Right lobe of liver (tissue), 6 donors: ENCODE results near the gene TNFRSF8. TPM values are rescaled to one million over a fixed set of nuclear protein-coding genes. Genes with fewer than 3 reads are reported as not detected.

Source experiments
- ATAC-seq, 4 donors: fragments of 200-7000 bp; cut with Tn5 transposase; one replicate each; pipeline ENCODE4 v1.9.1; 2020; ENCODE audit warnings: mild to moderate bottlenecking in 4 of 4, moderate library complexity in 4 of 4
- DNase-seq, 3 donors: peaks; one replicate each; pipeline ENCODE4 v3.0.0-alpha.2; 2020
- H3K27ac ChIP-seq, 3 donors: fragments of 200-600 bp; one replicate each; pipeline ENCODE4 v1.8.0; 2022
- H3K27me3 ChIP-seq, 2 donors: fragments of 200-600 bp; one replicate each; pipeline ENCODE4 v1.8.0; 2022
- H3K36me3 ChIP-seq, 4 donors: fragments of 200-600 bp; sonication (generic) in 1 of 4; one replicate each; pipeline versions ENCODE4 v1.5.1 to v1.8.0; 2017 to 2022; ENCODE audit warnings: control low read depth in 1 of 4
- H3K4me1 ChIP-seq, 4 donors: fragments of 200-600 bp; sonication (generic) in 1 of 4; one replicate each; pipeline versions ENCODE4 v1.5.1 to v1.8.0; 2017 to 2022; ENCODE audit warnings: control low read depth in 1 of 4
- H3K4me3 ChIP-seq, 3 donors: fragments of 200-600 bp; one replicate each; pipeline ENCODE4 v1.8.0; 2022
- H3K9me3 ChIP-seq, 4 donors: fragments of 200-600 bp; sonication (generic) in 1 of 4; one replicate each; pipeline versions ENCODE4 v1.5.1 to v1.8.0; 2017 to 2022; ENCODE audit warnings: control low read depth in 1 of 4
- POLR2A ChIP-seq: fragments of 450-650 bp; IDR thresholded peaks from one replicate; pipeline ENCODE4 v1.6.1; 2017; ENCODE audit warnings: antibody characterized with exemption, mild to moderate bottlenecking
- WGBS: methylation state at CpG from one replicate; pipeline ENCODE4 v1.1.6; 2018; ENCODE audit warnings: low coverage, low lambda C conversion rate; ENCODE audit not compliant: insufficient coverage; ENCODE audit errors: missing lambda C conversion rate; 5-methylcytosine and 5-hydroxymethylcytosine counted together
- intact Hi-C, 2 donors: fragments of 100-400 bp; cut with DNase I; formaldehyde crosslinking; loops; one replicate each; pipeline versions ENCODE4 v1.11.2 to v1.14.1; 2022
- total RNA-seq, 6 experiments: library from RNA; depleted of rRNA in 2 of 6; stranded (reverse); fragments of >200 nt in 2 of 6; fragmentation: NEBNext Ultra II Directional in 3 of 6; extraction: Animal tissue kit (Norgen Biotek cat#: 25700) in 3 of 6; gene quantifications; one replicate each; pipeline versions ENCODE4 v1.1.0 to v1.2.4, GENCODE V29; 2016 to 2023
- TF ChIP-seq, protein P1 (sequence below), 4 donors: fragments of 200-600 bp in 3 of 4; fragments of 450-650 bp in 1 of 4; IDR thresholded peaks; one replicate each; pipeline versions ENCODE4 v1.5.1 to v1.8.0; 2016 to 2022; ENCODE audit warnings: antibody characterized with exemption in 4 of 4, mild to moderate bottlenecking in 2 of 4
- donor health status: DM: no; HTN: yes; CAD: no.
- donor health status: DM: no; HTN: no; CAD: no.
- donor health status: DM: no; HTN: no; CAD: no.
- donor health status: DM: no; HTN: yes; CAD: no.
- donor health status: DM: no; HTN: yes; CAD: no.

The TNFRSF8 gene
- total RNA-seq, 6 experiments from 2014 or later, result 0.12 to 0.29 (median 0.19) TPM; not detected in 1

- H3K9me3 ChIP-seq, result no peaks in the 10 kb centered on the region
- no peaks in the 10 kb centered on the region for H3K36me3 ChIP-seq
- H3K4me3 ChIP-seq, result no peak overlapping the region
- H3K27me3 ChIP-seq, result no peaks in the 10 kb centered on the region
- no peak for TF ChIP-seq POLR2A
- TF ChIP-seq, protein P1, sequence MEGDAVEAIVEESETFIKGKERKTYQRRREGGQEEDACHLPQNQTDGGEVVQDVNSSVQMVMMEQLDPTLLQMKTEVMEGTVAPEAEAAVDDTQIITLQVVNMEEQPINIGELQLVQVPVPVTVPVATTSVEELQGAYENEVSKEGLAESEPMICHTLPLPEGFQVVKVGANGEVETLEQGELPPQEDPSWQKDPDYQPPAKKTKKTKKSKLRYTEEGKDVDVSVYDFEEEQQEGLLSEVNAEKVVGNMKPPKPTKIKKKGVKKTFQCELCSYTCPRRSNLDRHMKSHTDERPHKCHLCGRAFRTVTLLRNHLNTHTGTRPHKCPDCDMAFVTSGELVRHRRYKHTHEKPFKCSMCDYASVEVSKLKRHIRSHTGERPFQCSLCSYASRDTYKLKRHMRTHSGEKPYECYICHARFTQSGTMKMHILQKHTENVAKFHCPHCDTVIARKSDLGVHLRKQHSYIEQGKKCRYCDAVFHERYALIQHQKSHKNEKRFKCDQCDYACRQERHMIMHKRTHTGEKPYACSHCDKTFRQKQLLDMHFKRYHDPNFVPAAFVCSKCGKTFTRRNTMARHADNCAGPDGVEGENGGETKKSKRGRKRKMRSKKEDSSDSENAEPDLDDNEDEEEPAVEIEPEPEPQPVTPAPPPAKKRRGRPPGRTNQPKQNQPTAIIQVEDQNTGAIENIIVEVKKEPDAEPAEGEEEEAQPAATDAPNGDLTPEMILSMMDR (IDR thresholded peaks at IDR 0.05), result no peak
- 64% methylated on average over 7 of the region's 13 CpGs for WGBS
- H3K27ac ChIP-seq, result no peak overlapping the region
- ATAC-seq, result no peak
- no peak for DNase-seq
- H3K4me1 ChIP-seq, result no peaks in the 10 kb centered on the region
- intact Hi-C loops, result no loop called here
Observed at GRCh38 chr1:12053752-12054548, 9.2 kb upstream of the TNFRSF8 start.

DNA sequence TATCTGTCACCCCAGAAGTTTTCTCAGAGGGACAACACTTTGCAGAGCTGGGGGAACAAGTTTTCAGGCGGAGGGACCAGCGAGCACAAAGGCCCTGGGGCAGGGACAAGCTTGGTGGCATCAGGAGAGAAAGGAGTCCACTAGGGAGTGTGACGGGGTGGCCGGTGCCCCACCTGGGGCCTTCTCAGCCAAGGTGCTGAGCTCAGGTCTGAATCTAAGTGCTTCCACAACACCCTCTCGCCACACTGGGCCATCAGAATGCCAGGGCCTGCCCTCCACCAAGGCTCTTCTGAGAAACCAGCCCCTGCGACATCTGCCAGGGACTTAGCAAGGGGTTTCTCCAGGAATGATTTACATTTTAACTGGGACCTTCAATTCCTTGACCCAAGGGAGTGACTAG lies 7.8 kb upstream of the TNFRSF8 start:
- Histone ChIP-seq H3K27ac (no peak overlapping the region), H3K9me3 (no peaks in the 10 kb centered on the region), H3K36me3 (no peaks in the 10 kb centered on the region), H3K4me3 (no peak overlapping the region), H3K27me3 (no peaks in the 10 kb centered on the region), H3K4me1 (no peaks in the 10 kb centered on the region)
- TF ChIP-seq, protein P1 (IDR thresholded peaks at IDR 0.05), result no peak
- TF ChIP-seq POLR2A, result no peak
- DNase-seq, result no peak
- no peak for ATAC-seq
- WGBS, result 90% methylated on average over 2 of the region's 6 CpGs
- intact Hi-C loops, result no loop called here

- Histone ChIP-seq H3K27me3 (no peaks in the 10 kb centered on the region), H3K4me1 (no peaks in the 10 kb centered on the region), H3K9me3 (no peaks in the 10 kb centered on the region), H3K27ac (no peak overlapping the region), H3K4me3 (no peak overlapping the region), H3K36me3 (no peaks in the 10 kb centered on the region)
- 41% methylated on average over 9 of the region's 16 CpGs for WGBS
- TF ChIP-seq, protein P1 (IDR thresholded peaks at IDR 0.05), result no peak
- no peak for TF ChIP-seq POLR2A
- DNase-seq, result no peak
- ATAC-seq, result no peak
- intact Hi-C loops, result no loop called here
Observed at GRCh38 chr1:12056331-12056841, 6.7 kb upstream of the TNFRSF8 start.

- Histone ChIP-seq H3K9me3 (no peaks in the 10 kb centered on the region), H3K27ac (no peak overlapping the region), H3K36me3 (no peaks in the 10 kb centered on the region), H3K4me3 (no peak overlapping the region), H3K27me3 (no peaks in the 10 kb centered on the region), H3K4me1 (no peaks in the 10 kb centered on the region)
- DNase-seq (no peak), ATAC-seq (no peak)
- intact Hi-C loops, result no loop called here
- no peak for TF ChIP-seq POLR2A
- TF ChIP-seq, protein P1 (IDR thresholded peaks at IDR 0.05), result no peak
Observed at GRCh38 chr1:12057382-12057781, 5.7 kb upstream of the TNFRSF8 start.
